Posterior vena cava (tissue), 2 donors: ENCODE results near the gene UTF1. TPM values are rescaled to one million over a fixed set of nuclear protein-coding genes. Genes with fewer than 3 reads are reported as not detected.
"Not testable (repeated sequence)": the region's sequence is repeated elsewhere in the genome, so short reads cannot be mapped to it uniquely, and the experiment has no call there.

ENCODE experiments used
- DNase-seq: peaks from one replicate; pipeline ENCODE4 v3.0.0-alpha.2; 2020; ENCODE audit warnings: low spot score
- intact Hi-C, 2 donors: fragments of 100-400 bp; cut with DNase I; formaldehyde crosslinking; loops; one replicate each; pipeline versions ENCODE4 v1.14.1 to v1.14.2; 2022 to 2023
- total RNA-seq, 2 donors: library from RNA; stranded (reverse); fragmentation: NEBNext Ultra II Directional; extraction: Animal tissue kit (Norgen Biotek cat#: 25700); gene quantifications; one replicate each; pipeline ENCODE4 v1.2.1, GENCODE V29; 2021
- donor health status: DM: yes; HTN: yes; CAD: no.
- donor health status: DM: yes; HTN: yes; CAD: no.

UTF1 gene
- total RNA-seq, 2 donors from 2014 or later: not detected

- intact Hi-C loops: loop anchor here in 1 of 2 donors (2.0 to 10.0 kb wide), 3 partner anchors 387 to 1840 kb away; no protein-coding TSS in a partner anchor
- DNase-seq: no peak
Measured at GRCh38 chr10:133254421-133255120, 24.6 kb downstream of the UTF1 start.

DNA sequence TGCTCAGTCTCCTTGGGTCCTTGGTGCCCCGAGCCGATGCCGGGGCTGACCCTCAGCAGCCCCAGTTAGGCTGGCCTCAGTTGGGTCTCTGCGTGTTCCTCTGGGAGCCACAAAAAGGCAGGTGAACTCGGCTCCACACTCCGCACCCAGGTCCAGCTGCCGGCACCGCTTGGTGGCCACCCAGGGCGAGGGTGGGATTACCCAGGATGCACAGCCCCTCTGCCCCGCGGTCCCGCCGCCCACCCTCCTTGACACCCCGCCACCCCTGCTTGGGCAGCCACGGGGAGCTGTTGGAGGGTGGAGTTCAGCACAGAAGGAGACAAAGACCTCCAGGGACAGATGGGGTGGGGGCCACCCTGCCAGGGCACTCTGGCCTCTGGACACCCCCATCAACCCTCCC, 25.3 kb downstream of the UTF1 start:
- DNase-seq: no peak
- intact Hi-C loops: loop anchor here in 1 of 2 donors (2.0 to 10.0 kb wide), 2 partner anchors 995 to 1841 kb away; no protein-coding TSS in a partner anchor

GRCh38 chr10:133257489-133258065, 27.6 kb downstream of the UTF1 start:
- intact Hi-C loops: loop anchor here in 1 of 2 donors (10.0 kb wide), 1 partner anchor 1843 kb away; no protein-coding TSS in a partner anchor
- peak; percentile 92 for DNase-seq

GRCh38 chr10:133258066-133258817, 28.2 kb downstream of the UTF1 start:
- intact Hi-C loops: loop anchor here in 1 of 2 donors (10.0 kb wide), 1 partner anchor 1843 kb away; no protein-coding TSS in a partner anchor
- DNase-seq: no peak

DNA sequence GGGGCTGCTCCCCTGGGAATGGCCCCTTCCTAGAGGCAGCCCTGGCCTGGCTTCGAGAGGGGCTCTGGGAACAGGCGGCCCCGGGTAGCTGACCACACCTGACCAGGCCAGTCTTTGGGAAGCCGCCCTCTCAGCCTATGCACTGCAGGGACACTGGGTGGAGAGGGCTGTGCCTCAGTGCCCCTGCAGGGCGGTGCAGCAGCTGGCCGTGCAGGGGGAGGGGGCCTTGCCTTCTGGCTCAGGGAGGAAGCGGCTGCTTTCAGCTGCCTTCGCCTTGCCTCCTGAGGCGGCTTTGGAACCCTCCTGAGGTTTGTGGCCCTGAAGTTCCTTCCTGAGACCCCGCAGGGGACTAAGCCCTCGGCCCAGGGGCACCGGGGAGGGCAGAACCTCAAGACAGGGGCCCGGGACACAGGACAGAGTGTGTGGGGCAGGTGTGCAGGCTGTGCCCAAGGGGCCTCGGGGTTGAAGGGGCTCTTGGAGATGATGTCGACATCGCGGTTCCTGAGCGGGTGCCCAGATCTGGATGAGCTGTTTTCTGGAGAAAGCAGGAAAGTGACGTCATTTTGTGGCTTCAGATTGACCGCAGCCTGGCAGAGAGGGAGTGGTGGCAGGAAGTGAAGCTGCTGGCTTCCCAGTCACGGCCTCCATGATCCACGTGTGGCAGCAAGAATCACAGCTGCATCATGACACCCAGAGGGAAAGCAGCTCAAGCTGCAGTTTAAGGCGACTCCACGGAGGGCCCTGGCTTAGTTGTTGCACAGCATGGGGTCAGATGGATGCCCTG, 29.0 kb downstream of the UTF1 start:
- DNase-seq: peak; percentile 97
- intact Hi-C loops: loop anchor here in 1 of 2 donors (10.0 kb wide), 1 partner anchor 1844 kb away; no protein-coding TSS in a partner anchor

GRCh38 chr10:133259602-133259989, 29.6 kb downstream of the UTF1 start:
- no peak for DNase-seq

GRCh38 chr10:133260895-133261725, 31.1 kb downstream of the UTF1 start:
- DNase-seq: peak; percentile 89
- intact Hi-C loops: no loop called here

More at GRCh38 chr10:133259602-133259989, 29.6 kb downstream of the UTF1 start:
- intact Hi-C loops: loop anchor here in 1 of 2 donors (10.0 kb wide), 1 partner anchor 1845 kb away; no protein-coding TSS in a partner anchor

- intact Hi-C loops: no loop called here
- peak; percentile 96 for DNase-seq
Measured at GRCh38 chr10:133261726-133262325, 31.8 kb downstream of the UTF1 start.

GRCh38 chr10:133262696-133263095, 32.7 kb downstream of the UTF1 start:
- intact Hi-C loops: no loop called here
- DNase-seq: no peak

GRCh38 chr10:133263674-133264073, 33.7 kb downstream of the UTF1 start:
- intact Hi-C loops: no loop called here
- no peak for DNase-seq

GRCh38 chr10:133264461-133264860, 34.4 kb downstream of the UTF1 start:
- no peak for DNase-seq
- intact Hi-C loops: no loop called here

GRCh38 chr10:133265052-133265451, 35.0 kb downstream of the UTF1 start:
- intact Hi-C loops, DNase-seq: not testable (repeated sequence)

GRCh38 chr10:133266056-133266795, 36.2 kb downstream of the UTF1 start:
- intact Hi-C loops: no loop called here

GRCh38 chr10:133267293-133267692, 37.3 kb downstream of the UTF1 start:
- intact Hi-C loops: no loop called here
- no peak for DNase-seq

More at GRCh38 chr10:133266056-133266795, 36.2 kb downstream of the UTF1 start:
- no peak for DNase-seq

- intact Hi-C loops: no loop called here
- no peak for DNase-seq
Measured at GRCh38 chr10:133267829-133268228, 37.8 kb downstream of the UTF1 start.

- intact Hi-C loops: no loop called here
- DNase-seq: no peak
Measured at GRCh38 chr10:133268532-133268931, 38.5 kb downstream of the UTF1 start.

- no peak for DNase-seq
- intact Hi-C loops: no loop called here
Measured at GRCh38 chr10:133269367-133269766, 39.4 kb downstream of the UTF1 start.
